ENCODE results near the gene RBBP5.

GRCh38 chr1:205171369-205171768 lies 49.6 kb upstream of the RBBP5 start:
- TF ChIP-seq CTCF (IDR thresholded peaks at IDR 0.05; ENCODE audit: low read depth, low read length) (no peak), EZH2phosphoT487 (IDR thresholded peaks at IDR 0.05; ENCODE audit: low read depth) (no peak)
